ENCODE results near the gene NUDCD3. TPM values are rescaled to one million over a fixed set of nuclear protein-coding genes. Genes with fewer than 3 reads are reported as not detected.
"Not testable (repeated sequence)": the region's sequence is repeated elsewhere in the genome, so short reads cannot be mapped to it uniquely, and the experiment has no call there.

Gene NUDCD3
- total RNA-seq, 1 donor from 2014 or later: 114 TPM

- no peak for DNase-seq (ENCODE audit: low read depth, low spot score)
These were observed 28.3 kb upstream of the NUDCD3 start for GRCh38 chr7:44518761-44519160.

GRCh38 chr7:44517175-44517574 is 26.7 kb upstream of the NUDCD3 start:
- no peak for DNase-seq (ENCODE audit: low read depth, low spot score)

- no peak for DNase-seq (ENCODE audit: low read depth, low spot score)
These were observed 25.3 kb upstream of the NUDCD3 start for GRCh38 chr7:44515590-44516268.

GRCh38 chr7:44512736-44513135 is 22.3 kb upstream of the NUDCD3 start:
- no peak for DNase-seq (ENCODE audit: low read depth, low spot score)

GRCh38 chr7:44511863-44512468 is 21.5 kb upstream of the NUDCD3 start:
- no peak for DNase-seq (ENCODE audit: low read depth, low spot score)

- DNase-seq (ENCODE audit: low read depth, low spot score): no peak
These were observed 20.8 kb upstream of the NUDCD3 start for GRCh38 chr7:44511236-44511635.

- no peak for DNase-seq (ENCODE audit: low read depth, low spot score)
These were observed 18.0 kb upstream of the NUDCD3 start for GRCh38 chr7:44508328-44509030.

GRCh38 chr7:44506592-44507288 is 16.3 kb upstream of the NUDCD3 start:
- not testable (repeated sequence) for DNase-seq (ENCODE audit: low read depth, low spot score)

GRCh38 chr7:44505595-44505994 is 15.1 kb upstream of the NUDCD3 start:
- DNase-seq (ENCODE audit: low read depth, low spot score): no peak

- DNase-seq (ENCODE audit: low read depth, low spot score): no peak
These were observed 7.9 kb upstream of the NUDCD3 start for GRCh38 chr7:44498230-44498954.

- no peak for DNase-seq (ENCODE audit: low read depth, low spot score)
These were observed 6.9 kb upstream of the NUDCD3 start for GRCh38 chr7:44497155-44498027.

- DNase-seq (ENCODE audit: low read depth, low spot score): no peak
These were observed 5.9 kb upstream of the NUDCD3 start for GRCh38 chr7:44496385-44496784.

- no peak for DNase-seq (ENCODE audit: low read depth, low spot score)
These were observed 4.5 kb upstream of the NUDCD3 start for GRCh38 chr7:44494960-44495359.

- no peak for DNase-seq (ENCODE audit: low read depth, low spot score)
These were observed 771 bp upstream of the NUDCD3 start for GRCh38 chr7:44491229-44491628.

- DNase-seq (ENCODE audit: low read depth, low spot score): no peak
These were observed 505 bp downstream of the NUDCD3 start for GRCh38 chr7:44489955-44490350.

GRCh38 chr7:44488955-44489354 is 1.5 kb downstream of the NUDCD3 start:
- no peak for DNase-seq (ENCODE audit: low read depth, low spot score)

- DNase-seq (ENCODE audit: low read depth, low spot score): no peak
These were observed 3.8 kb downstream of the NUDCD3 start for GRCh38 chr7:44486693-44487092.

GRCh38 chr7:44486001-44486400 is 4.5 kb downstream of the NUDCD3 start:
- no peak for DNase-seq (ENCODE audit: low read depth, low spot score)

GRCh38 chr7:44484482-44485313 is 5.8 kb downstream of the NUDCD3 start:
- no peak for DNase-seq (ENCODE audit: low read depth, low spot score)
